Measurements from ENCODE around the gene ZFPM1.

GRCh38 chr16:88438084-88438870 lies 14.8 kb upstream of the ZFPM1 start:
- TF ChIP-seq EZH2 (IDR thresholded peaks at IDR 0.05) (no peak), FOXP2 (optimal IDR thresholded peaks at IDR 0.05; ENCODE audit: control extremely low read depth, extremely low read length, insufficient read depth) (no peak)
